ENCODE data around the gene EXOC4. TPM values are rescaled to one million over a fixed set of nuclear protein-coding genes. Genes with fewer than 3 reads are reported as not detected.

The EXOC4 gene
- total RNA-seq, 3 donors from 2014 or later, result 88.3 to 136 (median 99.6) TPM

DNA sequence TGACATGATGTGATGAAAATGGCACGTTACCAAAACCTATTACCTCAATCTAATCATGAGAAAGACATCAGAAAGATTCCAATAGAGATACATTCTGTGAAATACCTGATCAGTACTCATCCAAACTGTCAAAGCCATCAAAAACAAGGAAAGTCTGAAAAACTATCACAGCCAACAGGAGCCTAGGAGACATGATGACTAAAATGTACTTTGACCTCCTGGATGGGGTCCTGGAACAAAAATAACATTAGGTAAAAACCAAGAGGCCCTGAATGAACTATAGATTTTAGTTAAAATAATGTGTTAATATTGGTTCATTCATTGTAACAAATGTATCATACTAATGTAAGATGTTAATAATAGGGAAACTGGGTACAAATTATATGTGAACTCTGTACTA, 760.4 kb downstream of the EXOC4 start:
- Histone ChIP-seq H3K27ac (no peak overlapping the region), H3K9me3 (no peaks in the 10 kb centered on the region), H3K4me3 (no peak overlapping the region), H3K27me3 (no peaks in the 10 kb centered on the region), H3K4me1 (no peaks in the 10 kb centered on the region), H3K36me3 (no peaks in the 10 kb centered on the region)
- DNase-seq (ENCODE audit: low spot score in 2 of 2), result no peak
- intact Hi-C loops (cut with DNase I; ENCODE audit: low total_unique reads), result no loop called here
- no peak for TF ChIP-seq POLR2AphosphoS5 (IDR thresholded peaks at IDR 0.05)
- TF ChIP-seq, protein P1, sequence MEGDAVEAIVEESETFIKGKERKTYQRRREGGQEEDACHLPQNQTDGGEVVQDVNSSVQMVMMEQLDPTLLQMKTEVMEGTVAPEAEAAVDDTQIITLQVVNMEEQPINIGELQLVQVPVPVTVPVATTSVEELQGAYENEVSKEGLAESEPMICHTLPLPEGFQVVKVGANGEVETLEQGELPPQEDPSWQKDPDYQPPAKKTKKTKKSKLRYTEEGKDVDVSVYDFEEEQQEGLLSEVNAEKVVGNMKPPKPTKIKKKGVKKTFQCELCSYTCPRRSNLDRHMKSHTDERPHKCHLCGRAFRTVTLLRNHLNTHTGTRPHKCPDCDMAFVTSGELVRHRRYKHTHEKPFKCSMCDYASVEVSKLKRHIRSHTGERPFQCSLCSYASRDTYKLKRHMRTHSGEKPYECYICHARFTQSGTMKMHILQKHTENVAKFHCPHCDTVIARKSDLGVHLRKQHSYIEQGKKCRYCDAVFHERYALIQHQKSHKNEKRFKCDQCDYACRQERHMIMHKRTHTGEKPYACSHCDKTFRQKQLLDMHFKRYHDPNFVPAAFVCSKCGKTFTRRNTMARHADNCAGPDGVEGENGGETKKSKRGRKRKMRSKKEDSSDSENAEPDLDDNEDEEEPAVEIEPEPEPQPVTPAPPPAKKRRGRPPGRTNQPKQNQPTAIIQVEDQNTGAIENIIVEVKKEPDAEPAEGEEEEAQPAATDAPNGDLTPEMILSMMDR (IDR thresholded peaks at IDR 0.05), result no peak
- TF ChIP-seq POLR2A (IDR thresholded peaks at IDR 0.05), result no peak

DNA sequence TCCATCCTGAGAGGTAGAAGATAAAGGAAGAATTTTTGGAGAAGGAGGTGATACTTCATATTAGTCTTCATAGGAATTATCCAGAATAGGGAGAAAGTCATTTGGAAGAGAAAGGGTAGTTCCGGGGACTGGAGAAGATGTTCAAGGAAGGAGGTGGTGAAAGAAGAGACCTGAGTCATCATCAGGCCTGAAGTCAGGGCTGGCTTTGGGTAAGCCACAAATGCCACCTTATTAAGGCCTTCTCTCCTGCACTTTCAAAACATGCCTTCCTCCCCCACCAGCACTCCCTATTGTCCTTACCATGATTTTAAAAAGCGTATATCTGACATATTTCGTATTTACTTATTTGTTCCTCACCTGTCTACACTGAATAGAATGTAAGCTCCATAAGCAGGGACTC, 762.1 kb downstream of the EXOC4 start:
- intact Hi-C loops (cut with DNase I; ENCODE audit: low total_unique reads), result no loop called here
- no peaks in the 10 kb centered on the region for H3K9me3 ChIP-seq

DNA sequence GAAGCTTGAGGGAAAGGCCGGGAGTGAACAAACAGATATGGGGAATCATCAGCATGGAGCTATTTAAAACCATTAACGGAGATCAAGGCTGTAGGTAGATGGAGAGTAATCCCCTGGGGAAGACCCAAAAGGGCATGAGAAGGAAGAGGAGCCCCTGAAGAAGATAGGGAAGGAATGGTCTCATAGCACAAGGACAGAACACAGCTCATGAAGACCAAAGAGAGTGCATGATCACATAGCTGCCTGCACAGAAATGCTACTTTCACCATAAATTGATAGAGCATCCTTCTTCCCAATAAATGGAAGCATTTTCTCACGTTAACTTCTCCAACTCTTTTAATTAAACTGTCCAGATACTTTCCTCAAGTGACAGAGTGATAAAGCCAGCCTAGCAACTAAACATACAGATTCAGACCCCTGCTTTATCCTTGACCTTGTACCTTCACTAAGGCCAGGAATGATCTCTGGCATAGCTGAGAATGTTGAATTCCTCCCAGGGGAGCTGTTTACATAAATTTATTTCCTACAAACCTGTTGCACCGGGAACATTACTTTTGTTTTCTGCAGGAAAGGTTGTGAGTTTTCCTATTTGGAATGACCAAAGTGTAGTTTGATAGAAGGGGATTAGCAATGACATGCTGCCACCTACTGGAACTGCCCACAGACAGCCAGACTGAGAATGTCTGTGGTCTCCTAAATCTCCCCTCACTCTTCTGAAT, 763.5 kb downstream of the EXOC4 start:
- Histone ChIP-seq H3K27ac (no peak overlapping the region), H3K4me3 (no peak overlapping the region), H3K9me3 (no peaks in the 10 kb centered on the region), H3K27me3 (no peaks in the 10 kb centered on the region), H3K36me3 (no peaks in the 10 kb centered on the region), H3K4me1 (no peaks in the 10 kb centered on the region)
- intact Hi-C loops (cut with DNase I; ENCODE audit: low total_unique reads), result no loop called here
- no peak for DNase-seq (ENCODE audit: low spot score in 2 of 2)
- TF ChIP-seq POLR2A (IDR thresholded peaks at IDR 0.05), result no peak
- TF ChIP-seq, protein P1 (IDR thresholded peaks at IDR 0.05), result peak in 2 of 3 donors; percentile 38 to 41

More for the DNA sequence above, 762.1 kb downstream of the EXOC4 start:
- Histone ChIP-seq H3K4me1 (no peaks in the 10 kb centered on the region), H3K27ac (no peak overlapping the region), H3K27me3 (no peaks in the 10 kb centered on the region), H3K36me3 (no peaks in the 10 kb centered on the region), H3K4me3 (no peak overlapping the region)
- TF ChIP-seq POLR2AphosphoS5 (IDR thresholded peaks at IDR 0.05) (no peak), POLR2A (IDR thresholded peaks at IDR 0.05) (no peak)
- TF ChIP-seq, protein P1 (IDR thresholded peaks at IDR 0.05), result no peak
- DNase-seq (ENCODE audit: low spot score in 2 of 2), result no peak

DNA sequence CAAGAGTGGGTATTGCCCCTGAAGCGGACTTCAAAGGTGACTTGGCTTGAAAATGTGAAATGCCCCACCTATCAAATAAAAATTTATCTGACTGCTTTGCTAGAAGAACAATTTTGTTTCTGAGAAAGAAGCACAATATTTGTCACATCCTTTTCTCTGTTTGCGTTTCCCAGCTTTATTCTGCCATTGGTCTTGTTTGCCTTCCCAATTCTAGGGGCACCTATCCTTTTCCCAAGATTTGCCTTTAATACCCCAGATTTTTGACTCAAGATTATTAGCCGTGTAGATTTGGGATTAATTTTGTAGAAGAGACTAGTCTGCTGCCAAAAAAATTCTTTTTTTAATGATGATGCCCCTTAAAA, 764.0 kb downstream of the EXOC4 start:
- intact Hi-C loops (cut with DNase I; ENCODE audit: low total_unique reads), result no loop called here
- no peaks in the 10 kb centered on the region for H3K9me3 ChIP-seq

DNA sequence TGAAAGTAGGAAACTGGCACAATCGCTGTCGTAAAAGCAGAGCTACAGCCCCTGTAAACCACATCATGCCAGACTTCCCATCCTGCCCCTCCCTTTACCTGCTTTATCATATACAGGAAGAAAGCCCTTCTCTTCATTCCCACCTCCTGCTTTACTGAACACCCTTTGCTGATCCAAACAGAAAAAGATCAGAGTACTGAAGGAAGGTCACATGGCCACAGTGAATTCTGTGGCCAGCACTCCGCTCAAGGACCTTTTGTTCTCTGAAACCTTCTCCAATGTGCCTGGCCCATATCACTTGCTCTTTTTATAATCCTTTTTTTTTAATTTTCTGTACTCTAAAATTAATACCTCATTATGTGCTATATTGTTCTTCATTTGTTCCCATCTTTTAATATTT, 765.4 kb downstream of the EXOC4 start:
- intact Hi-C loops (cut with DNase I; ENCODE audit: low total_unique reads), result no loop called here
- no peak for DNase-seq (ENCODE audit: low spot score in 2 of 2)
- TF ChIP-seq POLR2A (IDR thresholded peaks at IDR 0.05), result no peak
- no peak for TF ChIP-seq POLR2AphosphoS5 (IDR thresholded peaks at IDR 0.05)
- TF ChIP-seq, protein P1 (IDR thresholded peaks at IDR 0.05), result no peak
- no peak overlapping the region for H3K27ac ChIP-seq
- no peaks in the 10 kb centered on the region for H3K9me3 ChIP-seq
- no peaks in the 10 kb centered on the region for H3K27me3 ChIP-seq
- H3K4me1 ChIP-seq, result no peaks in the 10 kb centered on the region
- H3K4me3 ChIP-seq, result no peak overlapping the region
- no peaks in the 10 kb centered on the region for H3K36me3 ChIP-seq

More for the DNA sequence above, 764.0 kb downstream of the EXOC4 start:
- Histone ChIP-seq H3K27ac (no peak overlapping the region), H3K4me3 (no peak overlapping the region), H3K27me3 (no peaks in the 10 kb centered on the region), H3K4me1 (no peaks in the 10 kb centered on the region), H3K36me3 (no peaks in the 10 kb centered on the region)
- no peak for DNase-seq (ENCODE audit: low spot score in 2 of 2)
- TF ChIP-seq, protein P1 (IDR thresholded peaks at IDR 0.05), result no peak
- TF ChIP-seq POLR2A (IDR thresholded peaks at IDR 0.05) (no peak), POLR2AphosphoS5 (IDR thresholded peaks at IDR 0.05) (no peak)
